Loucy (cell line): Measurements from ENCODE around the gene DPP4.

Source experiments
- CTCF ChIP-seq: fragments of 200-600 bp; sonication (generic); conservative IDR thresholded peaks from 2 replicates; pipeline ENCODE4 v1.5.1; 2014; ENCODE audit warnings: mild to moderate bottlenecking, antibody characterized with exemption, low read length
- EZH2phosphoT487 ChIP-seq: fragments of 200-600 bp; IDR thresholded peaks from 2 replicates; pipeline ENCODE4 v1.6.1; 2018; ENCODE audit warnings: antibody characterized with exemption, mild to moderate bottlenecking, moderate library complexity, borderline replicate concordance

- TF ChIP-seq CTCF, result no peak
- no peak for TF ChIP-seq EZH2phosphoT487
These were observed 16.6 kb downstream of the DPP4 start for GRCh38 chr2:162057426-162057825.
